ENCODE measurements around the gene PCAT6. TPM values are rescaled to one million over a fixed set of nuclear protein-coding genes. Genes with fewer than 3 reads are reported as not detected.

Gene PCAT6
- total and polyA plus RNA-seq, 2 experiments from 2014 or later: 13.9 TPM; not detected in 1

- Histone ChIP-seq H3K9me3 (ENCODE audit: low read depth) (no peaks in the 10 kb centered on the region), H3K9ac (no peak overlapping the region), H3K27ac (no peak overlapping the region), H3K4me2 (ENCODE audit: unreplicated experiment) (no peak overlapping the region), H2AFZ (no peak overlapping the region), H3K36me3 (ENCODE audit: low read depth) (no peaks in the 10 kb centered on the region), H3F3A (ENCODE audit: insufficient read depth) (no peaks in the 10 kb centered on the region), H3K4me1 (ENCODE audit: insufficient read depth) (no peaks in the 10 kb centered on the region), H3K79me2 (ENCODE audit: insufficient read depth) (no peaks in the 10 kb centered on the region), H4K20me1 (ENCODE audit: insufficient read depth) (no peaks in the 10 kb centered on the region), H3K27me3 (replicated peaks; ENCODE audit: insufficient read depth) (no peaks in the 10 kb centered on the region), H3K9me2 (ENCODE audit: insufficient read depth) (no peaks in the 10 kb centered on the region), H3K4me3 (no peak overlapping the region)
- no peak for DNase-seq
- no peak for TF ChIP-seq EZH2phosphoT487 (IDR thresholded peaks at IDR 0.05; ENCODE audit: insufficient read depth, low read depth)
- TF ChIP-seq EZH2 (IDR thresholded peaks at IDR 0.05; ENCODE audit: insufficient read depth, poor library complexity, severe bottlenecking): no peak
- 70 to 71% methylated on average over 7 of the region's 7 CpGs for WGBS, 2 experiments (ENCODE audit: low coverage in 1 of 2, low lambda C conversion rate in 2 of 2, missing lambda C conversion rate in 2 of 2)
- in situ Hi-C loops (cut with MboI): no loop called here
Measured at GRCh38 chr1:202850593-202851362, 40.0 kb downstream of the PCAT6 start.

- H3K36me3 ChIP-seq (ENCODE audit: low read depth): no peaks in the 10 kb centered on the region
- H3K27me3 ChIP-seq (replicated peaks; ENCODE audit: insufficient read depth): no peaks in the 10 kb centered on the region
- TF ChIP-seq EZH2phosphoT487 (IDR thresholded peaks at IDR 0.05; ENCODE audit: insufficient read depth, low read depth): no peak
- no peak for TF ChIP-seq EZH2 (IDR thresholded peaks at IDR 0.05; ENCODE audit: insufficient read depth, poor library complexity, severe bottlenecking)
- no peak overlapping the region for H3K4me2 ChIP-seq (ENCODE audit: unreplicated experiment)
- in situ Hi-C loops (cut with MboI): no loop called here
- no peaks in the 10 kb centered on the region for H3K79me2 ChIP-seq (ENCODE audit: insufficient read depth)
- WGBS, 2 experiments (ENCODE audit: low coverage in 1 of 2, low lambda C conversion rate in 2 of 2, missing lambda C conversion rate in 2 of 2): 71 to 75% methylated on average over 15 of the region's 15 CpGs
- no peaks in the 10 kb centered on the region for H4K20me1 ChIP-seq (ENCODE audit: insufficient read depth)
- H3K27ac ChIP-seq: no peak overlapping the region
- no peak overlapping the region for H3K9ac ChIP-seq
- H3K9me2 ChIP-seq (ENCODE audit: insufficient read depth): no peaks in the 10 kb centered on the region
- H3K4me3 ChIP-seq: no peak overlapping the region
- H3K9me3 ChIP-seq (ENCODE audit: low read depth): no peaks in the 10 kb centered on the region
- H3K4me1 ChIP-seq (ENCODE audit: insufficient read depth): no peaks in the 10 kb centered on the region
- DNase-seq: peak; percentile 48
- peak overlapping the region; percentile 57 for H2AFZ ChIP-seq
- H3F3A ChIP-seq (ENCODE audit: insufficient read depth): no peaks in the 10 kb centered on the region
Measured at GRCh38 chr1:202852163-202852904, 41.6 kb downstream of the PCAT6 start.

GRCh38 chr1:202854787-202855186 lies 44.0 kb downstream of the PCAT6 start:
- Histone ChIP-seq H3K79me2 (ENCODE audit: insufficient read depth) (no peaks in the 10 kb centered on the region), H3K4me2 (ENCODE audit: unreplicated experiment) (no peak overlapping the region), H4K20me1 (ENCODE audit: insufficient read depth) (no peaks in the 10 kb centered on the region), H3K9me2 (ENCODE audit: insufficient read depth) (no peaks in the 10 kb centered on the region), H3K4me3 (no peak overlapping the region), H2AFZ (no peak overlapping the region), H3K4me1 (ENCODE audit: insufficient read depth) (no peaks in the 10 kb centered on the region), H3K36me3 (ENCODE audit: low read depth) (no peaks in the 10 kb centered on the region), H3K27ac (no peak overlapping the region), H3F3A (ENCODE audit: insufficient read depth) (no peaks in the 10 kb centered on the region), H3K27me3 (replicated peaks; ENCODE audit: insufficient read depth) (no peaks in the 10 kb centered on the region), H3K9ac (no peak overlapping the region), H3K9me3 (ENCODE audit: low read depth) (no peaks in the 10 kb centered on the region)
- WGBS, 2 experiments (ENCODE audit: low coverage in 1 of 2, low lambda C conversion rate in 2 of 2, missing lambda C conversion rate in 2 of 2): 82 to 86% methylated on average over 8 of the region's 8 CpGs
- no peak for DNase-seq
- TF ChIP-seq EZH2phosphoT487 (IDR thresholded peaks at IDR 0.05; ENCODE audit: insufficient read depth, low read depth): no peak
- TF ChIP-seq EZH2 (IDR thresholded peaks at IDR 0.05; ENCODE audit: insufficient read depth, poor library complexity, severe bottlenecking): no peak
- in situ Hi-C loops (cut with MboI): no loop called here

GRCh38 chr1:202856014-202856413 lies 45.3 kb downstream of the PCAT6 start:
- Histone ChIP-seq H3K4me1 (ENCODE audit: insufficient read depth) (no peaks in the 10 kb centered on the region), H4K20me1 (ENCODE audit: insufficient read depth) (no peaks in the 10 kb centered on the region), H3K27ac (no peak overlapping the region), H3K4me2 (ENCODE audit: unreplicated experiment) (no peak overlapping the region), H3K36me3 (ENCODE audit: low read depth) (no peaks in the 10 kb centered on the region), H3K4me3 (no peak overlapping the region), H3K9ac (no peak overlapping the region), H3K79me2 (ENCODE audit: insufficient read depth) (no peaks in the 10 kb centered on the region), H2AFZ (no peak overlapping the region), H3F3A (ENCODE audit: insufficient read depth) (no peaks in the 10 kb centered on the region), H3K9me2 (ENCODE audit: insufficient read depth) (no peaks in the 10 kb centered on the region), H3K27me3 (replicated peaks; ENCODE audit: insufficient read depth) (no peaks in the 10 kb centered on the region), H3K9me3 (ENCODE audit: low read depth) (no peaks in the 10 kb centered on the region)
- in situ Hi-C loops (cut with MboI): no loop called here
- WGBS, 2 experiments (ENCODE audit: low coverage in 1 of 2, low lambda C conversion rate in 2 of 2, missing lambda C conversion rate in 2 of 2): 57% methylated on average over 2 of the region's 2 CpGs
- no peak for DNase-seq
- TF ChIP-seq EZH2phosphoT487 (IDR thresholded peaks at IDR 0.05; ENCODE audit: insufficient read depth, low read depth): no peak
- no peak for TF ChIP-seq EZH2 (IDR thresholded peaks at IDR 0.05; ENCODE audit: insufficient read depth, poor library complexity, severe bottlenecking)

Data from GM23248 (cell line).